NCI-H524 (cell line): ENCODE results near the gene ZBTB20.

Experiments
- DNase-seq, 2 experiments: peaks; one replicate each; lab custom pipeline; 2025; lab: John Stamatoyannopoulos, UW

Gene ZBTB20

GRCh38 chr3:114332342-114333179 lies 814.5 kb downstream of the ZBTB20 start:
- DNase-seq, result no peak

GRCh38 chr3:114331710-114332109 lies 815.4 kb downstream of the ZBTB20 start:
- DNase-seq, result no peak

DNA sequence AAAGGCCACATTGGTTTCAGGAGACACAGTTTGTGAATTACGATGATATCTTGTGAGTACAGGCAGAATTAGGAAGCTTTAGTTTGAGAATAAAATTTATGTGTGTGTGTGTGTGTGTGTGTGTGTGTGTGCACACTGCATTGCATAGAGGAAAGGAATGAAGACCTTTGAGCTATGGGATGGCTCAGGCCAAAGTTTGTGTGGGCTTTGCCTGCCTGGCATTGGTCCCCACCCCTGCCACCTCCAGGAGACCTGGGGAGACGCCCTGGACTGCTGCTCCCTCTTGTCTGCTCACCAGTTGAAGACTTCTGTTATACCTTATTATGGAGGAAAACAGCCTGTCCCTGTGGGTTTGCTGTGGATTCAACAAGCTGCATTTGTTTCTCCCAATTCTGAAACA lies 816.1 kb downstream of the ZBTB20 start:
- no peak for DNase-seq

- DNase-seq, result no peak
Observed at GRCh38 chr3:114329823-114330222, 817.3 kb downstream of the ZBTB20 start.

DNA sequence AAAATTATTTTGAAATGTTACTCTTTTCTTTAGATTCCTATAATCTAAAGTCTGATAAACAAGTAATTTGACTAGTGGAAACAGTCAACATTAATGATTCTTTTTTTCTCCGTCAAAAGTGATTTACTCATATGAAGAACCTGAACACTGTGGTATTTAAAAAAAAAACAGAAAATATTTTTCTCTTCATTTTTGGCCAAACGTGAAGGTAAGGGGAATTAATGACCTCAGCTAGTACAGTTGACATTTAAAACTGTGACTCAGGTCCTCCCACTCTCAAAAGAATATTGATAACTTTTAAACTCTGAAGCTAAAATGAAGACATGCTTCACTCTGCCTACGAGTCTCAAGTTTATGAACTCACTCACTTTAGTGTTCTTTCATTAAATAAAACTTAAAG lies 818.7 kb downstream of the ZBTB20 start:
- DNase-seq, result no peak

GRCh38 chr3:114327665-114328064 lies 819.4 kb downstream of the ZBTB20 start:
- DNase-seq, result no peak

- no peak for DNase-seq
Observed at GRCh38 chr3:114323546-114324254, 823.4 kb downstream of the ZBTB20 start.

DNA sequence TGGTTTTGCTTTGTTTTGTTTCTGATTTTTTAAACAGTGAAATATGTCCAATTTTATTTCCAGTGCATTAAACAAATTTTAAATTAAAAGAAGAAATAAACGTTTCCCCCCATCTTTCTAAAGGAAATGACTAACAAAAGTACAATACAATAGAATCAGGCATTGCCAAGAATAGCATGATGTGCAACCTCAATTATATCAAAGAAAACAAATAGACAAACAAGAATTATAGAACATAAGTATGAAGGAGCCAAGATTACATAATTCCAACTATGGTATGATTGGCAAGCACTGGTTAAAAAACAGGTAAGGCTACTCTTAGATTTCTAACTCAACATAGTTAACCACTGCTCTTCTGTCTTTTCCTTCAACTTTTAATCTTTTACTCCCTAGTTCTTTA lies 826.8 kb downstream of the ZBTB20 start:
- no peak for DNase-seq

- DNase-seq, result peak; percentile 85 to 95
Observed at GRCh38 chr3:114319453-114319852, 827.6 kb downstream of the ZBTB20 start.

DNA sequence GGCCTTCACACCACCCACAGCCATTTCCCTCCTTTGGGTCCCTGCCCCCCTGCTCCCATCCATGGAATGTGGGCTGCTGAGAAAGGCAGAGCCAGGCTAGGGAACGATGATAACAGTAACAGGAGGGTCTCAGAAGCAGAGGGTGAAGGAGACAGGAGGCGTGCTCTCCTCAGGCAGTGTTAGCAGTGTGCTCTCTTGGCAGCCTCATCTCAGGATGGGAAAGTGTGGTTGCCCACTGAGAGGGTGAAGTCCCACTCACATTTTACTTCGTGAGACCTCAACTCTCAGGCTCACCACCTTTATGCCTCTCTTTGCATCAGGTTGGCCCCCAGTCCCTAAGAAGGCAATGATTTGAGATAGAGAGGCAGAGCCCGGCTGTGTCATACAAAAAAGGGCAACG lies 828.8 kb downstream of the ZBTB20 start:
- no peak for DNase-seq

GRCh38 chr3:114314282-114314681 lies 832.8 kb downstream of the ZBTB20 start:
- DNase-seq, result no peak

GRCh38 chr3:114313426-114313825 lies 833.7 kb downstream of the ZBTB20 start:
- DNase-seq, result no peak

DNA sequence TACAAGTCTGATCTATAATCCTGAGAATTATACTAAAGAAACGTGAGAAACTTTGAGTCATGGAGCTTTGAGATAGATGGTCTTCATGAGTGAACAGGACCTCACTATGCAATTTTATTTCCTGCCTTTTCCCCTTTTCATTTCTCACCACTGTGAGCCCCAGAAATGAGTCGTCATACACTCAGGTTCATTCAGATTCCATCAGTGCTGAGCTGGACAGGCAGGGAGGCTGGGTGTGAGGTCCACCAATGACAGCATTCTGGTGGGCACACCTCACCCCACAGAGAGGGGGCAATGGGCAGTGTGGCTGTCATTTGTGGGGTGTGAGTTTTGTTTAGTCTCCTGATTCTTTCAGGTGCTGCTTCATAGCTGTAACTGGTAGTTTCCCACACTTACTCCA lies 836.4 kb downstream of the ZBTB20 start:
- no peak for DNase-seq

DNA sequence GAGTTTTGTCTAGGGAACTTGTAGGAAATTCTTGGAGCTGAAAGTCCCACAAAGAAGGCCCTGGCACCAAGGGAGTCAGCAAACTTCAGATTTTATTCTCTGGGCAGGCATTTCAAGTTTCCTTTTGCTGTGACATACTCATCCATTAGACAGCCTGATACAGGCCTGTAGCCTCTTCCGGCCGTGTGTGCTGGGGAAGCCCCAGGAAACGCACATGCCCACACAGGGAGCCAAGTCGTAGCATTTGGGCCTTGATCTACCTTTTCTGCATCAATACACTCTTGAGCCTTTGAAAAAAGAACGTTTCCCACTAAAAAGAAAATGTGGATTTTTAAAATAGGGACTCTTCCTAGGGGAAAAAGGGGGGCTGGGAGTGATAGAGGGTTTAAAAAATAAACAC lies 838.3 kb downstream of the ZBTB20 start:
- DNase-seq, result no peak

- no peak for DNase-seq
Observed at GRCh38 chr3:114308377-114308776, 838.7 kb downstream of the ZBTB20 start.

DNA sequence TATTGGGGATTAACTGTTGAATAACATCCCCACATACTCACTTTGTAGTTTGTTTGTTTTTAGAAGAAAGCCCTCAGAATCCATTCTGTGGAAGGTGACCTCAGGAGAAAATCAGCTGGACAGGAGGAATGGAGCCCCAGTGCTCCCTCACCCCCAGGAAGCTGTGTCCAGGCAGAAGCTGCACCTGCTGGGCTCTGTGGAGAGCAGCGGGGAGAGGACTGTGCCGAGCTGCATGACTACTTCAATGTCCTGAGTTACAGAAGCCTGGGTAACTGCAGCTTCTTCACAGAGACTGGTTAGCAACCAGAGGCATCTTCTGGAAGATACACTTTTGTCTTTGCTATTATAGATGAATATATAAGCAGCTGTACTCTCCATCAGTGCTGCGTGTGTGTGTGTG lies 839.3 kb downstream of the ZBTB20 start:
- no peak for DNase-seq

- DNase-seq, result no peak
Observed at GRCh38 chr3:114307222-114307830, 839.8 kb downstream of the ZBTB20 start.

DNA sequence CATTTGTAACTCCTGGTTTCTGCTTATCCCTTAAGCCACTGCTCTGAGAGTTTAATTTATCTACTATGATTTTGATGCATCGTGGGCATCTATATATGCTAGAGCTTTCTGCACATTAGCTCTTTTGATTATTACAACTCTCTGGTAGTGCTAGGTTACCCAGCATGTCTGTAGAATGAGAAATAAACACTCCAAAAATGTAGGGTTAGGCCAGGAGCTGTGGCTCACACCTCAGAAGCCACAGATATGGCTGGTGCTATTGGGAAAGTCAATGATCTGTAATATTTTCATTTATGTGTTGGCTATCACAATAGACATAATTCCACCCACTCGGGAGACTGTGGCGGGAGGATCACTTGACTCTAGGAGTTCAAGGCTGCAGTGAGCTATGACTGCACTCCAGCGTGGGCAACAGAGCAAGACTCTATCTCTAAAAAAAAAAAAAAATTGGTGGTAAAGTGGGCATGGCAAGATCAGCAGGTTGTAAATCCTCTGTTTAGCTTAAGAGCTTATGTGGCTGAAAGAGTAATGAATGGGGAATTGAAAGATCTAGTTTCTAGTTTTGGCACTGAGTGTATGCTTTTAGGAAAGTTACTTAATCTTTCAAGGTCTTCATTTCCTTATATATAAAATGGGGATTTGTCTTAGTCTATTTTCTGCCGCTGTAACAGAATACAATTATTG lies 847.0 kb downstream of the ZBTB20 start:
- no peak for DNase-seq

DNA sequence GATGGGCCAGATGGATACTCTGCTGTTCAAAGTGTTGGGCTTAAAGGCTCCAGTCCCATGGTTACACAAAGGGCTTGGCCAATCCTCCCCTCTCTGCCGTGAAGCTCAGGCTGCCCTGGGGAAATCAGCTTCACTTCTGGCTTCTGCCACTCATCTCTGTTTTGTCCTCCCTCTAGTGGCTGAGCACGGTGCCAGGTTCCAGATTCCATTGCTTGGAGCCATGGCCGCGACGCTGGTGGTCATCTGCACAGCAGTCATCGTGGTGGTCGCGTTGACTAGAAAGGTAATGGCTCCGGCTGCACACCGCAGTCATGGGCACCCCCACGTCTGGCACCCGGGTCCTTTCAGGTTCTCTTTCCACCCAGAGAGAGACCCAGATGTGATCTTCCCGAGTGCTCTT lies 847.7 kb downstream of the ZBTB20 start:
- peak; percentile 24 to 33 for DNase-seq

DNA sequence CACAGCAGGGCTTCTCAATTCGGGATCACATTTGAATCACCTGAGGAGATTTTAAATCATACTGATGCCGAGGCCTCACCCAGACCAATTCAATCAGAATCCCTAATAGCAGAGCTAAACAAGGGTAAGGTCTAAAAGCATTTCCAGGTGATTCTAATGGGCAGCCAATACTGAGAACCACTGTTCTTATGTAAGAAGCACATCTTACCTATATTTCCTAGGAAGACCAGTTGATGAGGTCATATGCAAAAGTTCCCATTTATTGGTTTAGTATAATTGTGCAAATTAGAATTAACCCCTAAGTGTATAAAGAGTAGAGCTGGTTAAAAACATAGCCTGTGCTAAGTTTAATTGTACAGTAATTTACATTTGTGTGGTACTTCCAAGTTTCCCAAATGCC lies 851.1 kb downstream of the ZBTB20 start:
- no peak for DNase-seq

DNA sequence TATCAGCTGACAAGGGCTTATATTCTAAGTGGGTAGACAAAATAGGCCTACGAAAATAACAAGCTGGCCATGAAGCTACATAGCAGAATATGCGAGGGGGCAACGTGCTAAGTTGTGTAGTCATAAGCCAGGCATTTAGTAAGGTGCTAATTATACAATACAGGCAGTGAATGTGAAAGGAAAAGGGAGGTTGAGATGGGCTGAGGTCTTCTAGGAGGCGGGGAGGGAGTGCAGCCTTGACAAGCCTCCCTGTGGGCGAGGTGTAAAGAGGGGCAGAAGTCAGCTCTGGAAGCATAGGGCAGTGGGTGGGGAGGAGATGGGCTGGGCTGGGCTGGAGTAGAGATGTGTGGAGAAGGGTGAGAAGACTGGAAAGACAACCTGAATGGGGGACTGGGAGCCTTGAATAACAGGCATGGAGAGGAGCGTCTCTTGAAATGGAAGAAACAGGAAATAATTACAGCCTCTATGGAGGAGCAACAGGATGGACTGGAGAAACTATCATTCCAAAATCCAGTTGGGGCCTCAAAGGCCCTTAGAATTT lies 852.1 kb downstream of the ZBTB20 start:
- DNase-seq, result no peak

DNA sequence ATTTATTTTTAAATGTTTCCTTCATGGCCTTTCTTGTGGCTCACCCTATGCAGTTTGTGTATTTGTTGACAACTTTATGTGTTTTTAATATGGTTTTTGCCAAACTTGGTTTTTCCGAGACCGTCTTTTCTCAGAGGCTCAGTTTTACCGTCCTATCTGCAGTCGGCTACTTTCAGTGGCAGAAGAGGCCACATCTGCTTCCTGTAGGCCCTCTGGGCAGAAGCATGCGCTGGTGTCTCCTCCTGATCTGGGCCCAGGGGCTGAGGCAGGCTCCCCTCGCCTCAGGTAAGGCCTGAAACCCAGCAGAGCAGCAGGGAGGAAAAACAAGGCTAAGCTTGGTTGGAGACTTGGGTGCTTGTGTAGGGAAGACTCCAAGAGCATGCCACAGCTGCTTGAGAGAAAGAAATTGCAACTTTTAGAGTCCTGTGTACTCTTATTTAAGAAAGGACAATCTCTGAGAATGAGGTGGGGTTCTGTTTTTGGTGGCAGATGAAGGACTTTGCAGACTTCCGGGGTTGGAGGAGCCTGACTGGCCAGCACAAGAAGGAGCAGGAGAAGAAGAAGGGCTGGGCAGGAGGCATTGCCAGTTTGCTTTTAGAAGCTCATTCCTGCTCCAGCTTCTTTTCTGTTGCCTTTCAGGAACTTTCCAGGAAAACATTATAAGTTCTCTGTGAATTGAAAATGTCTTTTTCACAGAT lies 853.1 kb downstream of the ZBTB20 start, which contains the start of gene TIGIT:
Gene TIGIT, plus strand, starts transcription at position 191 of the 698 bp plus-strand sequence. Its CDS starts 34 bp downstream, at position 225.
- no peak for DNase-seq
